Measurements from ENCODE around the gene HIRA.

Gene HIRA

GRCh38 chr22:19295733-19296132 lies 135.8 kb downstream of the HIRA start:
- Histone ChIP-seq H3K4me1 (ENCODE audit: low read length) (peaks cover 9% of the 10 kb centered on the region; the same call in 1 of the 2 replicates), H3K27me3 (replicated peaks; ENCODE audit: insufficient read depth, low read length) (peaks cover 4% of the 10 kb centered on the region), H3K9me3 (replicated peaks; ENCODE audit: insufficient read depth, low read length) (no peaks in the 10 kb centered on the region), H3K9me2 (replicated peaks; ENCODE audit: insufficient read depth, low read length) (no peaks in the 10 kb centered on the region), H3K27ac (ENCODE audit: low read length) (no peak overlapping the region), H3K36me3 (replicated peaks; ENCODE audit: insufficient read depth, low read length) (no peaks in the 10 kb centered on the region), H3F3A (ENCODE audit: insufficient read depth, low read length) (no peaks in the 10 kb centered on the region), H4K20me1 (ENCODE audit: insufficient read depth, low read length) (no peaks in the 10 kb centered on the region), H2AFZ (ENCODE audit: low read length) (no peak overlapping the region), H3K4me3 (ENCODE audit: low read length) (no peak overlapping the region), H3K4me2 (ENCODE audit: low read depth, low read length) (no peak overlapping the region), H3K79me2 (ENCODE audit: low read length) (no peaks in the 10 kb centered on the region), H3K9ac (ENCODE audit: low read length) (no peak overlapping the region)
- DNase-seq, result no peak
- TF ChIP-seq, protein P1, sequence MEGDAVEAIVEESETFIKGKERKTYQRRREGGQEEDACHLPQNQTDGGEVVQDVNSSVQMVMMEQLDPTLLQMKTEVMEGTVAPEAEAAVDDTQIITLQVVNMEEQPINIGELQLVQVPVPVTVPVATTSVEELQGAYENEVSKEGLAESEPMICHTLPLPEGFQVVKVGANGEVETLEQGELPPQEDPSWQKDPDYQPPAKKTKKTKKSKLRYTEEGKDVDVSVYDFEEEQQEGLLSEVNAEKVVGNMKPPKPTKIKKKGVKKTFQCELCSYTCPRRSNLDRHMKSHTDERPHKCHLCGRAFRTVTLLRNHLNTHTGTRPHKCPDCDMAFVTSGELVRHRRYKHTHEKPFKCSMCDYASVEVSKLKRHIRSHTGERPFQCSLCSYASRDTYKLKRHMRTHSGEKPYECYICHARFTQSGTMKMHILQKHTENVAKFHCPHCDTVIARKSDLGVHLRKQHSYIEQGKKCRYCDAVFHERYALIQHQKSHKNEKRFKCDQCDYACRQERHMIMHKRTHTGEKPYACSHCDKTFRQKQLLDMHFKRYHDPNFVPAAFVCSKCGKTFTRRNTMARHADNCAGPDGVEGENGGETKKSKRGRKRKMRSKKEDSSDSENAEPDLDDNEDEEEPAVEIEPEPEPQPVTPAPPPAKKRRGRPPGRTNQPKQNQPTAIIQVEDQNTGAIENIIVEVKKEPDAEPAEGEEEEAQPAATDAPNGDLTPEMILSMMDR (IDR thresholded peaks at IDR 0.05; ENCODE audit: low read length), result no peak
- TF ChIP-seq EZH2 (optimal IDR thresholded peaks at IDR 0.05; ENCODE audit: low read depth, low read length), result no peak
- TF ChIP-seq EZH2phosphoT487 (IDR thresholded peaks at IDR 0.05; ENCODE audit: low read length), result no peak

- DNase-seq, result peak; percentile 16
- no peaks in the 10 kb centered on the region for H3K9me2 ChIP-seq (replicated peaks; ENCODE audit: insufficient read depth, low read length)
- peaks cover 22% of the 10 kb centered on the region for H3K4me1 ChIP-seq (ENCODE audit: low read length)
- H3K9ac ChIP-seq (ENCODE audit: low read length), result peak overlapping the region; percentile 81
- H3K9me3 ChIP-seq (replicated peaks; ENCODE audit: insufficient read depth, low read length), result no peaks in the 10 kb centered on the region
- peaks cover 6% of the 10 kb centered on the region for H3K27me3 ChIP-seq (replicated peaks; ENCODE audit: insufficient read depth, low read length)
- no peaks in the 10 kb centered on the region for H3K36me3 ChIP-seq (replicated peaks; ENCODE audit: insufficient read depth, low read length)
- TF ChIP-seq, protein P1 (IDR thresholded peaks at IDR 0.05; ENCODE audit: low read length), result no peak
- TF ChIP-seq EZH2 (optimal IDR thresholded peaks at IDR 0.05; ENCODE audit: low read depth, low read length), result no peak
- TF ChIP-seq EZH2phosphoT487 (IDR thresholded peaks at IDR 0.05; ENCODE audit: low read length), result no peak
- H3K79me2 ChIP-seq (ENCODE audit: low read length), result no peaks in the 10 kb centered on the region
- H3K4me2 ChIP-seq (ENCODE audit: low read depth, low read length), result peak overlapping the region; percentile 97
- no peaks in the 10 kb centered on the region for H4K20me1 ChIP-seq (ENCODE audit: insufficient read depth, low read length)
- H3K4me3 ChIP-seq (ENCODE audit: low read length), result peak overlapping the region; percentile 99
- peak overlapping the region; percentile 100 for H2AFZ ChIP-seq (ENCODE audit: low read length)
- H3F3A ChIP-seq (ENCODE audit: insufficient read depth, low read length), result no peaks in the 10 kb centered on the region
- H3K27ac ChIP-seq (ENCODE audit: low read length), result no peak overlapping the region
Observed at GRCh38 chr22:19292458-19293230, 138.9 kb downstream of the HIRA start.

DNA sequence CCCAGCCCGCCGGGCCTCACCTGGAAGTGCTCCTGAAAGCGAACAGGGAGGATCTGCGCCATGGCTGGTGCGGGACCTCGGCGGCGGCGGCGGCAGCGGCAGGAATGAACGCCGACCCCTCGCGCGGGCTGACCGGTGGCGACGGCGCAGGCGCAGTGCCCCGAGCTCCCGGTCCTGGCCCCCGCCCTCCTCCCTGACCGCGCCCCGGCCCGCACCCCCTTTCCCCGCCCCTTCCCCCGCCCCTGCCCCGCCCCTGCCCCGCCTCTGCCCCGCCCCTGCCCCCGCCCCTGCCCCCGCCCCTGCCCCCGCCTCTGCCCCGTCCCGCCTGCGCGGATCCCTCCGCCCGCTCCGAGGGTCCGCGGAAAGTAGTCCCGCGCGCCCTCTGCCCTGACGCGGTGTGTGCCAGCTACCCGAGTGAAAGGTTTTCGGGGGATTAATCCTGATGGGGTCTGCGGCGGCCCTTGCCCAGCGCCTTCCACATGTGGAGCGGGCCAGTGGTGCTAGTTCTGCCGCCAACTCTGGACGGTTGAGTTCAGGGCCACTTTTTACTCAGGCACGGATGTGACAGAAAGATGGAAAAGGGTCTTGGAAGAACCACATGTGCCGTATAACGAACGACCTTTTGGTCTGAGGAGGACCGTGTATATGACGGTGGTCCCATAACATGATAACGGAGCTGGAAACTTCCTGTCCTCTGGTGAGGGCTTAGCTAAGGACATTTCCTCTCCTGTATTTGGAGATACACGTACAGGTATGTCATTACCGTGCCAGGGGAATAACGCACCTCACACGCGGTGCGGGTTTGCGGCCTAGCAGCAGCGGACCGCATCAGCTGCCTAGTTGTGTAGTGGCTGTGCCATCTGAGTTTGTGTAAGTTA lies 139.7 kb downstream of the HIRA start, which contains the start of gene CLTCL1:
TSS of gene CLTCL1 (minus strand) at position 140 of the 878 bp plus-strand sequence. CDS start at position 62, 78 bp downstream.
- no peaks in the 10 kb centered on the region for H3K36me3 ChIP-seq (replicated peaks; ENCODE audit: insufficient read depth, low read length)
- H3F3A ChIP-seq (ENCODE audit: insufficient read depth, low read length), result no peaks in the 10 kb centered on the region
- peak within 1 kb of the TSS; percentile 97 for H3K4me2 ChIP-seq (ENCODE audit: low read depth, low read length)
- H3K27me3 ChIP-seq (replicated peaks; ENCODE audit: insufficient read depth, low read length), result peaks cover 6% of the 10 kb centered on the region
- H4K20me1 ChIP-seq (ENCODE audit: insufficient read depth, low read length), result no peaks in the 10 kb centered on the region
- peak within 1 kb of the TSS; percentile 81 for H3K9ac ChIP-seq (ENCODE audit: low read length)
- peak within 1 kb of the TSS; percentile 100 for H2AFZ ChIP-seq (ENCODE audit: low read length)
- peaks cover 22% of the 10 kb centered on the region for H3K4me1 ChIP-seq (ENCODE audit: low read length)
- H3K27ac ChIP-seq (ENCODE audit: low read length), result 0 out of 2 replicates have a peak within 1 kb of the TSS, but pooled peaks have one; percentile 1
- peak within 1 kb of the TSS; percentile 99 for H3K4me3 ChIP-seq (ENCODE audit: low read length)
- no peaks in the 10 kb centered on the region for H3K79me2 ChIP-seq (ENCODE audit: low read length)
- H3K9me2 ChIP-seq (replicated peaks; ENCODE audit: insufficient read depth, low read length), result no peaks in the 10 kb centered on the region
- TF ChIP-seq, protein P1 (IDR thresholded peaks at IDR 0.05; ENCODE audit: low read length), result no peak
- TF ChIP-seq EZH2phosphoT487 (IDR thresholded peaks at IDR 0.05; ENCODE audit: low read length) (no peak), EZH2 (optimal IDR thresholded peaks at IDR 0.05; ENCODE audit: low read depth, low read length) (no peak)
- H3K9me3 ChIP-seq (replicated peaks; ENCODE audit: insufficient read depth, low read length), result no peaks in the 10 kb centered on the region
- DNase-seq, result peak; percentile 68
